Endothelial cell of umbilical vein (primary cell): ENCODE results near the gene BLOC1S3. TPM values are rescaled to one million over a fixed set of nuclear protein-coding genes. Genes with fewer than 3 reads are reported as not detected.

Experiments used
- BruUV-seq: library from RNA; stranded (reverse); fragments of 400-500 nt; replicated peaks from 2 replicates; lab custom pipeline; 2021; lab: Mats Ljungman, UMichigan
- CTCF ChIA-PET: fragments of 300-600, 350-600 bp; sonication (Branson Sonifier 250); formaldehyde crosslinking; loops from one replicate; lab custom pipeline; 2021; ENCODE audit warnings: antibody characterized with exemption, inconsistent platforms; lab: Charles Lee
- POLR2A ChIA-PET: fragments of 300-600, 350-600 bp; sonication (Branson Sonifier 250); formaldehyde crosslinking; loops from one replicate; lab custom pipeline; 2021; ENCODE audit warnings: antibody characterized with exemption, inconsistent platforms; lab: Charles Lee
- DNase-seq: peaks from one replicate; pipeline ENCODE4 v3.0.0-alpha.2; 2011; ENCODE audit warnings: low read depth, low spot score
- FAIRE-seq: peaks from 2 replicates; lab custom pipeline; 2011; peaks lifted over from hg19 to GRCh38; lab: Jason Lieb, UNC
- H2AFZ ChIP-seq: 2 replicates; pipeline ENCODE4 v1.6.0; 2012; ENCODE audit warnings: low read depth, low read length, control low read depth, inconsistent platforms
- H3K27ac ChIP-seq: 2 replicates; pipeline ENCODE4 v1.5.1; 2011; ENCODE audit warnings: low read depth, mild to moderate bottlenecking, control low read depth, low read length, moderate library complexity; ENCODE audit not compliant: insufficient read depth
- H3K27me3 ChIP-seq, 2 experiments: 2 replicates each; pipeline versions ENCODE4 v1.6.0 to v1.6.1; 2011; ENCODE audit warnings: low read length in 2 of 2, mixed read lengths in 1 of 2; ENCODE audit not compliant: control insufficient read depth in 2 of 2, insufficient read depth in 2 of 2
- H3K36me3 ChIP-seq, 2 experiments: 2 replicates in 1 of 2; 3 replicates in 1 of 2; pipeline ENCODE4 v1.5.1; 2011; ENCODE audit warnings: low read length in 2 of 2, mild to moderate bottlenecking in 1 of 2, moderate library complexity in 1 of 2; ENCODE audit not compliant: control insufficient read depth in 2 of 2, insufficient read depth in 2 of 2; ENCODE audit errors: extremely low read depth in 1 of 2
- H3K4me1 ChIP-seq: 3 replicates; pipeline ENCODE4 v1.5.1; 2011; ENCODE audit warnings: mild to moderate bottlenecking, low read length; ENCODE audit not compliant: control insufficient read depth, insufficient read depth; ENCODE audit errors: extremely low read depth
- H3K4me2 ChIP-seq: 2 replicates; pipeline ENCODE4 v1.6.1; 2011; ENCODE audit warnings: low read length, control low read depth, mixed read lengths; ENCODE audit not compliant: insufficient read depth
- H3K4me3 ChIP-seq, 3 experiments: fragments of 200-600 bp in 1 of 3; sonication (generic), shearing (Covaris generic) in 1 of 3; replicated peaks in 1 of 3; 2 replicates each; pipeline ENCODE4 v1.5.1; 2011 to 2016; ENCODE audit warnings: control low read depth in 3 of 3, low read length in 3 of 3, mild to moderate bottlenecking in 2 of 3, inconsistent platforms in 1 of 3, low read depth in 1 of 3, moderate library complexity in 1 of 3; ENCODE audit not compliant: insufficient read depth in 1 of 3
- H3K79me2 ChIP-seq: 2 replicates; pipeline ENCODE4 v1.6.0; 2012; ENCODE audit warnings: low read length, inconsistent platforms; ENCODE audit not compliant: control insufficient read depth, insufficient read depth
- H3K9ac ChIP-seq: replicated peaks from 2 replicates; pipeline ENCODE3; 2011; ENCODE audit warnings: low read length, control low read depth; ENCODE audit not compliant: insufficient read depth; ENCODE audit errors: extremely low read depth
- H3K9me1 ChIP-seq: replicated peaks from 3 replicates; pipeline ENCODE4 v1.6.0; 2011; ENCODE audit warnings: mild to moderate bottlenecking, low read length; ENCODE audit not compliant: control insufficient read depth, insufficient read depth; ENCODE audit errors: extremely low read depth
- H3K9me3 ChIP-seq: replicated peaks from 2 replicates; pipeline ENCODE4 v1.5.1; 2012; ENCODE audit warnings: low read length, inconsistent platforms; ENCODE audit not compliant: control insufficient read depth, insufficient read depth
- H4K20me1 ChIP-seq: replicated peaks from 2 replicates; pipeline ENCODE3; 2011; ENCODE audit warnings: mild to moderate bottlenecking, low read length; ENCODE audit not compliant: control insufficient read depth, insufficient read depth; ENCODE audit errors: extremely low read depth
- CTCF ChIP-seq, 2 donors: IDR thresholded peaks; 1 replicate in 1 of 2; 2 replicates in 1 of 2; pipeline ENCODE4 v1.5.1; 2011; ENCODE audit warnings: low read length in 2 of 2, mild to moderate bottlenecking in 2 of 2, moderate library complexity in 2 of 2, control low read depth in 1 of 2, inconsistent platforms in 1 of 2, low read depth in 1 of 2; ENCODE audit not compliant: insufficient read depth in 1 of 2; ENCODE audit errors: extremely low read depth in 1 of 2
- EZH2 ChIP-seq: IDR thresholded peaks from 2 replicates; pipeline ENCODE4 v1.6.1; 2012; ENCODE audit warnings: borderline replicate concordance, low read depth, mild to moderate bottlenecking, moderate library complexity, low read length, inconsistent platforms; ENCODE audit not compliant: severe bottlenecking
- FOS ChIP-seq: IDR thresholded peaks from 2 replicates; pipeline ENCODE4 v1.6.1; 2011; ENCODE audit warnings: mild to moderate bottlenecking, low read length, moderate library complexity, borderline replicate concordance; ENCODE audit not compliant: insufficient read depth
- GATA2 ChIP-seq: IDR thresholded peaks from 2 replicates; pipeline ENCODE4 v1.7.0; 2011; ENCODE audit warnings: low read depth, mild to moderate bottlenecking, moderate library complexity, mixed read lengths, low read length; ENCODE audit not compliant: insufficient read length, insufficient read depth
- JUN ChIP-seq: IDR thresholded peaks from 2 replicates; pipeline ENCODE4 v1.6.1; 2011; ENCODE audit warnings: borderline replicate concordance, low read depth; ENCODE audit not compliant: insufficient read length, insufficient read depth
- MAX ChIP-seq: IDR thresholded peaks from 2 replicates; pipeline ENCODE4 v1.6.1; 2011; ENCODE audit not compliant: insufficient read depth, insufficient read length
- MYC ChIP-seq: IDR thresholded peaks from one replicate; pipeline ENCODE4 v1.6.1; 2011; ENCODE audit warnings: mild to moderate bottlenecking, low read depth, low read length
- POLR2A ChIP-seq: IDR thresholded peaks from 2 replicates; pipeline ENCODE4 v1.6.1; 2012; ENCODE audit warnings: low read depth, mild to moderate bottlenecking, control low read depth, low read length
- POLR2AphosphoS5 ChIP-seq: IDR thresholded peaks from 2 replicates; pipeline ENCODE4 v1.6.1; 2012; ENCODE audit warnings: low read depth, mild to moderate bottlenecking, control low read depth, low read length, moderate library complexity; ENCODE audit not compliant: insufficient read depth
- dilution Hi-C: fragments of 300-500 bp; cut with MboI; formaldehyde crosslinking; loops from one replicate; pipeline ENCODE4 v1.15.0; 2019; ENCODE audit warnings: low sequenced_read_pairs; ENCODE audit not compliant: extremely low pct_ligation_motif_present
- intact Hi-C: fragments of 100-400 bp; cut with micrococcal nuclease; formaldehyde crosslinking; loops from one replicate; pipeline ENCODE4 v1.10.0; 2022
- polyA plus RNA-seq, 4 experiments: library from polyadenylated mRNA; depleted of rRNA in 3 of 4; stranded (reverse) in 3 of 4; unstranded in 1 of 4; fragments of >200 nt; gene quantifications; 2 replicates each; pipeline versions ENCODE4 v1.2.1 to v1.2.3, GENCODE V29; 2011 to 2012; ENCODE audit warnings: missing spikeins in 1 of 4
- total RNA-seq: library from RNA; stranded (reverse); gene quantifications from 2 replicates; pipeline ENCODE4 v1.2.3, GENCODE V29; 2021

The BLOC1S3 gene
- total and polyA plus RNA-seq, 2 donors (not counting 3 experiments of a cell fraction or from before 2014, with no cell fraction given) = 13.6 to 17.4 TPM

- Histone ChIP-seq H3K4me3 (no peak overlapping the region), H3K9me1 (no peaks in the 10 kb centered on the region), H3K4me2 (no peak overlapping the region), H2AFZ (no peak overlapping the region), H4K20me1 (no peaks in the 10 kb centered on the region), H3K27me3 (no peaks in the 10 kb centered on the region), H3K36me3 (no peaks in the 10 kb centered on the region), H3K79me2 (peaks cover 11% of the 10 kb centered on the region), H3K27ac (no peak overlapping the region), H3K9me3 (no peaks in the 10 kb centered on the region), H3K9ac (no peak overlapping the region), H3K4me1 (peaks cover 13% of the 10 kb centered on the region)
- TF ChIP-seq CTCF (IDR thresholded peaks at IDR 0.05; ENCODE audit: extremely low read depth in 1 of 2, insufficient read depth in 1 of 2, low read depth in 1 of 2, low read length in 2 of 2) = no peak
- TF ChIP-seq POLR2A = no peak
- TF ChIP-seq EZH2 = no peak
- no peak for TF ChIP-seq JUN
- TF ChIP-seq MAX = no peak
- no peak for TF ChIP-seq FOS
- TF ChIP-seq POLR2AphosphoS5 = no peak
- no peak for TF ChIP-seq GATA2
- TF ChIP-seq MYC = no peak
- no peak for FAIRE-seq
- ChIA-PET POLR2A (no interaction called here), CTCF (interaction anchor here (0.9 to 3.3 kb wide), 2 partner anchors 19 to 69 kb away, joined by 3 to 12 read pairs; no protein-coding TSS in a partner anchor)
- no TSS peak for BruUV-seq
- intact Hi-C loops (no loop called here), dilution Hi-C loops (no loop called here)
- DNase-seq = no peak
Observed at GRCh38 chr19:45180936-45181335, 2.4 kb downstream of the BLOC1S3 start.
